Stimulated activated naive CD8-positive, alpha-beta T cell treated with anti-CD3 and anti-CD28 coated beads, Interleukin-15, amount 100 ng/mL, for 72 hours (primary cell): ENCODE data around the gene NHS.
A peak's percentile ranks its signal among the peaks of the same experiment; 100 is the strongest.

Experiments used
- ATAC-seq: fragments of 150-1000 bp; cut with Tn5 transposase; 2 replicates; pipeline ENCODE4 v1.10.0; 2021; ENCODE audit warnings: mild to moderate bottlenecking, moderate library complexity
- DNase-seq, 2 donors: peaks; one replicate each; pipeline ENCODE4 v3.0.0; 2021 to 2022
- H3K27ac Mint-ChIP-seq, 2 donors: one replicate each; pipeline ENCODE4 v1.8.0; 2022; ENCODE audit warnings: mild to moderate bottlenecking in 2 of 2, mixed read lengths in 2 of 2, moderate library complexity in 2 of 2
- H3K27me3 Mint-ChIP-seq: one replicate; pipeline ENCODE4 v1.8.0; 2022; ENCODE audit warnings: mixed read lengths
- H3K4me1 Mint-ChIP-seq: one replicate; pipeline ENCODE4 v1.8.0; 2022; ENCODE audit warnings: mild to moderate bottlenecking, mixed read lengths
- H3K4me3 Mint-ChIP-seq, 2 donors: one replicate each; pipeline ENCODE4 v1.8.0; 2022; ENCODE audit warnings: mild to moderate bottlenecking in 2 of 2, mixed read lengths in 2 of 2, moderate library complexity in 1 of 2
- H3K9me3 Mint-ChIP-seq, 2 donors: one replicate each; pipeline ENCODE4 v1.8.0; 2022; ENCODE audit warnings: mixed read lengths in 2 of 2

The NHS gene

GRCh38 chrX:17377795-17378194, 2.8 kb downstream of the NHS start:
- peaks cover 57% of the 10 kb centered on the region for H3K27me3 Mint-ChIP-seq
- peaks cover 23% of the 10 kb centered on the region for H3K4me1 Mint-ChIP-seq
- peak overlapping the region; percentile 77 to 81 for H3K4me3 Mint-ChIP-seq
- peaks cover 15 to 18% of the 10 kb centered on the region in 2 donors for H3K9me3 Mint-ChIP-seq
- ATAC-seq (peak; percentile 87), DNase-seq (peak; percentile 46 to 73)
- H3K27ac Mint-ChIP-seq: peak overlapping the region; percentile 82 to 90

- H3K27me3 Mint-ChIP-seq: peaks cover 44% of the 10 kb centered on the region
- peaks cover 23% of the 10 kb centered on the region for H3K4me1 Mint-ChIP-seq
- DNase-seq: no peak
- no peak overlapping the region for H3K4me3 Mint-ChIP-seq
- H3K9me3 Mint-ChIP-seq: peaks cover 15 to 29% of the 10 kb centered on the region in 2 donors
- H3K27ac Mint-ChIP-seq: no peak overlapping the region
- no peak for ATAC-seq
Measured at GRCh38 chrX:17380221-17380620, 5.2 kb downstream of the NHS start.

- no peak overlapping the region for H3K4me3 Mint-ChIP-seq
- H3K4me1 Mint-ChIP-seq: no peaks in the 10 kb centered on the region
- DNase-seq: no peak
- H3K27ac Mint-ChIP-seq: no peak overlapping the region
- no peaks in the 10 kb centered on the region for H3K9me3 Mint-ChIP-seq
- H3K27me3 Mint-ChIP-seq: peaks cover 8% of the 10 kb centered on the region
- ATAC-seq: no peak
Measured at GRCh38 chrX:17390419-17390850, 15.4 kb downstream of the NHS start.

GRCh38 chrX:17395154-17395553, 20.2 kb downstream of the NHS start:
- H3K27me3 Mint-ChIP-seq: peaks cover 10% of the 10 kb centered on the region
- H3K9me3 Mint-ChIP-seq: peaks cover 0 to 7% of the 10 kb centered on the region in 2 donors
- no peak overlapping the region for H3K27ac Mint-ChIP-seq
- no peak for ATAC-seq
- no peaks in the 10 kb centered on the region for H3K4me1 Mint-ChIP-seq
- DNase-seq: no peak
- H3K4me3 Mint-ChIP-seq: no peak overlapping the region

- ATAC-seq: no peak
- H3K4me1 Mint-ChIP-seq: no peaks in the 10 kb centered on the region
Measured at GRCh38 chrX:17397074-17397473, 22.1 kb downstream of the NHS start.

GRCh38 chrX:17403189-17403691, 28.2 kb downstream of the NHS start:
- H3K4me1 Mint-ChIP-seq: no peaks in the 10 kb centered on the region
- DNase-seq (no peak), ATAC-seq (no peak)
- no peak overlapping the region for H3K4me3 Mint-ChIP-seq
- peaks cover 24% of the 10 kb centered on the region for H3K27me3 Mint-ChIP-seq
- H3K9me3 Mint-ChIP-seq: no peaks in the 10 kb centered on the region
- no peak overlapping the region for H3K27ac Mint-ChIP-seq

More at GRCh38 chrX:17397074-17397473, 22.1 kb downstream of the NHS start:
- no peak overlapping the region for H3K4me3 Mint-ChIP-seq
- peaks cover 0 to 7% of the 10 kb centered on the region in 2 donors for H3K9me3 Mint-ChIP-seq
- peaks cover 10% of the 10 kb centered on the region for H3K27me3 Mint-ChIP-seq
- H3K27ac Mint-ChIP-seq: no peak overlapping the region
- DNase-seq: no peak

- no peak for ATAC-seq
- Mint-ChIP-seq H3K27ac (no peak overlapping the region), H3K4me3 (no peak overlapping the region), H3K27me3 (peaks cover 24% of the 10 kb centered on the region), H3K9me3 (no peaks in the 10 kb centered on the region), H3K4me1 (no peaks in the 10 kb centered on the region)
- DNase-seq: no peak
Measured at GRCh38 chrX:17403972-17404371, 29.0 kb downstream of the NHS start.

- Mint-ChIP-seq H3K4me1 (no peaks in the 10 kb centered on the region), H3K4me3 (no peak overlapping the region), H3K9me3 (no peaks in the 10 kb centered on the region), H3K27ac (no peak overlapping the region), H3K27me3 (peaks cover 24% of the 10 kb centered on the region)
- DNase-seq (no peak), ATAC-seq (no peak)
Measured at GRCh38 chrX:17405225-17405969, 30.4 kb downstream of the NHS start.

- DNase-seq (no peak), ATAC-seq (no peak)
- H3K9me3 Mint-ChIP-seq: no peaks in the 10 kb centered on the region
- H3K27ac Mint-ChIP-seq: peak overlapping the region in 1 of 2 donors; percentile 27
- no peak overlapping the region for H3K4me3 Mint-ChIP-seq
- H3K4me1 Mint-ChIP-seq: peaks cover 27% of the 10 kb centered on the region
- peaks cover 26% of the 10 kb centered on the region for H3K27me3 Mint-ChIP-seq
Measured at GRCh38 chrX:17409566-17410290, 34.7 kb downstream of the NHS start.

- ATAC-seq (no peak), DNase-seq (no peak)
- H3K4me1 Mint-ChIP-seq: peaks cover 36% of the 10 kb centered on the region
- H3K4me3 Mint-ChIP-seq: no peak overlapping the region
- no peak overlapping the region for H3K27ac Mint-ChIP-seq
- H3K27me3 Mint-ChIP-seq: peaks cover 27% of the 10 kb centered on the region
- H3K9me3 Mint-ChIP-seq: no peaks in the 10 kb centered on the region
Measured at GRCh38 chrX:17410651-17411050, 35.7 kb downstream of the NHS start.

GRCh38 chrX:17411205-17411604, 36.2 kb downstream of the NHS start:
- Mint-ChIP-seq H3K4me1 (peaks cover 41% of the 10 kb centered on the region), H3K27ac (no peak overlapping the region), H3K9me3 (no peaks in the 10 kb centered on the region), H3K27me3 (peaks cover 30% of the 10 kb centered on the region), H3K4me3 (no peak overlapping the region)
- DNase-seq: no peak
- no peak for ATAC-seq

GRCh38 chrX:17412692-17413091, 37.7 kb downstream of the NHS start:
- H3K4me1 Mint-ChIP-seq: peaks cover 48% of the 10 kb centered on the region
- no peak for ATAC-seq
- DNase-seq: no peak
- H3K27ac Mint-ChIP-seq: peak overlapping the region; percentile 30 to 90
- no peak overlapping the region for H3K4me3 Mint-ChIP-seq
- peaks cover 23% of the 10 kb centered on the region for H3K27me3 Mint-ChIP-seq
- no peaks in the 10 kb centered on the region for H3K9me3 Mint-ChIP-seq

- peak overlapping the region in 1 of 2 donors; percentile 90 for H3K27ac Mint-ChIP-seq
- no peaks in the 10 kb centered on the region for H3K9me3 Mint-ChIP-seq
- H3K4me1 Mint-ChIP-seq: peaks cover 48% of the 10 kb centered on the region
- peaks cover 23% of the 10 kb centered on the region for H3K27me3 Mint-ChIP-seq
- ATAC-seq: peak; percentile 71
- DNase-seq: no peak
- H3K4me3 Mint-ChIP-seq: peak overlapping the region in 1 of 2 donors; percentile 57
Measured at GRCh38 chrX:17413228-17413627, 38.2 kb downstream of the NHS start.

- ATAC-seq: no peak
- Mint-ChIP-seq H3K9me3 (no peaks in the 10 kb centered on the region), H3K4me3 (peak overlapping the region; percentile 39 to 49), H3K4me1 (peaks cover 48% of the 10 kb centered on the region), H3K27me3 (peaks cover 30% of the 10 kb centered on the region), H3K27ac (peak overlapping the region in 1 of 2 donors; percentile 74)
- DNase-seq: no peak
Measured at GRCh38 chrX:17414027-17414658, 39.1 kb downstream of the NHS start.

- Mint-ChIP-seq H3K4me1 (peaks cover 48% of the 10 kb centered on the region), H3K4me3 (peak overlapping the region; percentile 26 to 45), H3K9me3 (no peaks in the 10 kb centered on the region), H3K27me3 (peaks cover 30% of the 10 kb centered on the region), H3K27ac (peak overlapping the region in 1 of 2 donors; percentile 57)
- peak; percentile 76 for ATAC-seq
- DNase-seq: peak in 1 of 2 donors; percentile 23
Measured at GRCh38 chrX:17414839-17415238, 39.8 kb downstream of the NHS start.
